Measurements from ENCODE around the gene SLC33A1. TPM values are rescaled to one million over a fixed set of nuclear protein-coding genes. Genes with fewer than 3 reads are reported as not detected.

The SLC33A1 gene
- total RNA-seq, 1 experiment from 2014 or later: 23.3 TPM

GRCh38 chr3:155889952-155890351, 35.7 kb upstream of the SLC33A1 start:
- BruUV-seq (replicated peaks): no TSS peak
- ATAC-seq: no peak
- RAD21 ChIA-PET (ENCODE audit: low non-redundant PET in 1 of 2, low total read pairs in 2 of 2, uncharacterized antibody in 2 of 2, unreplicated experiment in 2 of 2): no interaction called here
- Histone ChIP-seq H4K20me1 (ENCODE audit: insufficient read depth) (peaks cover 38% of the 10 kb centered on the region), H3K4me3 (replicated peaks in 1 of 2; ENCODE audit: low read depth in 1 of 2, low read length in 2 of 2) (no peak overlapping the region), H3K4me2 (ENCODE audit: low read length) (no peak overlapping the region), H3K9ac (ENCODE audit: low read length) (no peak overlapping the region), H3K36me3 (ENCODE audit: control insufficient read depth in 1 of 2, insufficient read depth in 2 of 2, low read length in 2 of 2) (peaks cover 0 to 6% of the 10 kb centered on the region in 2 experiments; a peak in 2 of 4 replicates), H3K4me1 (ENCODE audit: control insufficient read depth in 1 of 2, insufficient read depth in 2 of 2, low read length in 2 of 2) (no peaks in the 10 kb centered on the region), H3K9me2 (ENCODE audit: insufficient read depth) (no peaks in the 10 kb centered on the region), H3K79me2 (ENCODE audit: insufficient read depth, low read length) (peaks cover 99% of the 10 kb centered on the region), H2AFZ (ENCODE audit: low read depth, low read length, poor library complexity, severe bottlenecking) (no peak overlapping the region), H3K27me3 (ENCODE audit: insufficient read depth, low read length) (no peaks in the 10 kb centered on the region), H3K27ac (ENCODE audit: low read depth, low read length) (no peak overlapping the region), H3K9me3 (ENCODE audit: control insufficient read depth in 1 of 2, insufficient read depth in 1 of 2, low read depth in 1 of 2, low read length in 2 of 2) (no peaks in the 10 kb centered on the region)
- POLR2A ChIA-PET: interaction anchor here (0.9 kb wide), 1 partner anchor 84 kb away, joined by 3 read pairs; the partner anchor contains the start of gene C3orf33
- DNase-seq (ENCODE audit: low read depth, low spot score): no peak
- CTCF ChIA-PET: no interaction called here
- intact Hi-C loops (cut with micrococcal nuclease): no loop called here
- TF ChIP-seq ZFX (IDR thresholded peaks at IDR 0.05) (no peak), POLR2A (IDR thresholded peaks at IDR 0.05; ENCODE audit: borderline replicate concordance, extremely low read depth, insufficient read depth, insufficient read length) (no peak), FOSL1 (IDR thresholded peaks at IDR 0.05; ENCODE audit: low read depth) (no peak), EZH2phosphoT487 (IDR thresholded peaks at IDR 0.05; ENCODE audit: borderline replicate concordance) (no peak), ELF1 (IDR thresholded peaks at IDR 0.05; ENCODE audit: borderline replicate concordance, low read depth) (no peak), SP1 (IDR thresholded peaks at IDR 0.05; ENCODE audit: low read depth) (no peak), JUND (IDR thresholded peaks at IDR 0.05) (no peak), TCF7L2 (IDR thresholded peaks at IDR 0.05; ENCODE audit: borderline replicate concordance, extremely low read depth, insufficient read depth, insufficient read length) (no peak), YY1 (IDR thresholded peaks at IDR 0.05; ENCODE audit: extremely low read depth, insufficient replicate concordance, low read depth, low read length) (no peak), POLR2AphosphoS5 (IDR thresholded peaks at IDR 0.05; ENCODE audit: low read depth, low read length) (no peak), SRF (IDR thresholded peaks at IDR 0.05; ENCODE audit: low read depth) (no peak), REST (IDR thresholded peaks at IDR 0.05; ENCODE audit: low read depth) (no peak), CBX3 (IDR thresholded peaks at IDR 0.05; ENCODE audit: low read depth) (no peak), CEBPB (IDR thresholded peaks at IDR 0.05; ENCODE audit: low read depth) (no peak), EGR1 (IDR thresholded peaks at IDR 0.05; ENCODE audit: low read depth) (no peak)
- TF ChIP-seq, protein P1, sequence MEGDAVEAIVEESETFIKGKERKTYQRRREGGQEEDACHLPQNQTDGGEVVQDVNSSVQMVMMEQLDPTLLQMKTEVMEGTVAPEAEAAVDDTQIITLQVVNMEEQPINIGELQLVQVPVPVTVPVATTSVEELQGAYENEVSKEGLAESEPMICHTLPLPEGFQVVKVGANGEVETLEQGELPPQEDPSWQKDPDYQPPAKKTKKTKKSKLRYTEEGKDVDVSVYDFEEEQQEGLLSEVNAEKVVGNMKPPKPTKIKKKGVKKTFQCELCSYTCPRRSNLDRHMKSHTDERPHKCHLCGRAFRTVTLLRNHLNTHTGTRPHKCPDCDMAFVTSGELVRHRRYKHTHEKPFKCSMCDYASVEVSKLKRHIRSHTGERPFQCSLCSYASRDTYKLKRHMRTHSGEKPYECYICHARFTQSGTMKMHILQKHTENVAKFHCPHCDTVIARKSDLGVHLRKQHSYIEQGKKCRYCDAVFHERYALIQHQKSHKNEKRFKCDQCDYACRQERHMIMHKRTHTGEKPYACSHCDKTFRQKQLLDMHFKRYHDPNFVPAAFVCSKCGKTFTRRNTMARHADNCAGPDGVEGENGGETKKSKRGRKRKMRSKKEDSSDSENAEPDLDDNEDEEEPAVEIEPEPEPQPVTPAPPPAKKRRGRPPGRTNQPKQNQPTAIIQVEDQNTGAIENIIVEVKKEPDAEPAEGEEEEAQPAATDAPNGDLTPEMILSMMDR (IDR thresholded peaks at IDR 0.05 in 2 of 3, conservative IDR thresholded peaks at IDR 0.05 in 1 of 3; ENCODE audit: borderline replicate concordance in 1 of 3, insufficient read depth in 1 of 3, low read depth in 2 of 3, low read length in 2 of 3): no peak

All from HCT116 (cell line).